Stomach smooth muscle (tissue), 2 donors: ENCODE data around the gene NDUFA13.

Experiments
- H3K27ac ChIP-seq: one replicate; pipeline ENCODE4 v1.7.0; 2013; ENCODE audit warnings: mild to moderate bottlenecking, low read length, inconsistent platforms
- H3K27me3 ChIP-seq, 2 donors: one replicate each; pipeline ENCODE4 v1.7.0; 2013; ENCODE audit warnings: low read length in 2 of 2; ENCODE audit not compliant: insufficient read depth in 2 of 2, control insufficient read depth in 1 of 2
- H3K36me3 ChIP-seq, 2 donors: one replicate each; pipeline ENCODE4 v1.7.0; 2013; ENCODE audit warnings: low read length in 2 of 2; ENCODE audit not compliant: control insufficient read depth in 2 of 2, insufficient read depth in 2 of 2
- H3K4me1 ChIP-seq: one replicate; pipeline ENCODE4 v1.7.0; 2013; ENCODE audit warnings: low read length; ENCODE audit not compliant: control insufficient read depth, insufficient read depth
- H3K4me3 ChIP-seq, 2 donors: one replicate each; pipeline ENCODE4 v1.7.0; 2013; ENCODE audit warnings: low read length in 2 of 2
- H3K9ac ChIP-seq, 2 donors: one replicate each; pipeline ENCODE4 v1.7.0; 2013; ENCODE audit warnings: low read length in 2 of 2, mild to moderate bottlenecking in 1 of 2
- H3K9me3 ChIP-seq, 2 donors: one replicate each; pipeline ENCODE4 v1.7.0; 2013; ENCODE audit warnings: low read length in 2 of 2; ENCODE audit not compliant: control insufficient read depth in 2 of 2
- donor health status: healthy.
- donor health status: Pancreatic carcinoma.

NDUFA13 gene

DNA sequence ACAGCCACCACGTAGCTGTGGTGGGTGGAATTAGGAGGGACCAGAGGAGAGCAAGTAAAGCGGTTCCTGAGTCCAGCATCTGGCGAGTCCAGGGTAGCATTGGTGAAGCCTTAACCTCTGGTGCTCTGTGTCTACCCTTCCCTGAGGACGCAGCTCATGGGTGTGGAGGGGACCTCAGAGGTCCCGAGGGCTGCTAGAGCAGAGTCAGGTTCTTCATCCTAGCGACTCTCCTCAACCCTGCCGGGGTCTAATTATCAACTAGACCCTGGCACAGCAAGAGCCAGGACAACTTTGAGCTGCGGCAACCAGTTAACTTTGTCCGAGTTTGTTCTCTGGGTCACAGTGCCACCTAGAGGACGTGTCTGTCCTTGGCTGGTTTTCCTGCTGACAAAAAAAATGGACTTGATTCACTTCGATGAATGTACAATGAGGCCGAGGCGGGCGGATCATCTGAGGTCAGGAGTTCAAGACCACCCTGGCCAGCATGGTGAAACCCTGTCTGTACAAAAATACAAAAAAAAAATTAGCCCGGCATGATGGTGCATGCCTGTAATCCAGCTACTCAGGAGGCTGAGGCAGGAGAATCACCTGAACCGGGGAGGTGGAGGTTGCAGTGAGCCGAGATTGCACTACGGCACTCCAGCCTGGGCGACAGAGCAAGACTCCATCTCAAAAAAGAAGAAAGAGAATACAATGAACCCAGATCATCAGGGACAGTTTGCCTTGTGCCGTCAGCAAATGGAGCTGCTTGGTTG, 25.6 kb upstream of the NDUFA13 start:
- peaks cover 25% of the 10 kb centered on the region for H3K4me1 ChIP-seq
- H3K36me3 ChIP-seq = peaks cover 15 to 19% of the 10 kb centered on the region in 2 donors
- peak overlapping the region; percentile 64 for H3K27ac ChIP-seq
- H3K9me3 ChIP-seq = no peaks in the 10 kb centered on the region
- peak overlapping the region; percentile 23 to 60 for H3K9ac ChIP-seq
- H3K4me3 ChIP-seq = peak overlapping the region in 1 of 2 donors; percentile 61
- H3K27me3 ChIP-seq = no peaks in the 10 kb centered on the region

DNA sequence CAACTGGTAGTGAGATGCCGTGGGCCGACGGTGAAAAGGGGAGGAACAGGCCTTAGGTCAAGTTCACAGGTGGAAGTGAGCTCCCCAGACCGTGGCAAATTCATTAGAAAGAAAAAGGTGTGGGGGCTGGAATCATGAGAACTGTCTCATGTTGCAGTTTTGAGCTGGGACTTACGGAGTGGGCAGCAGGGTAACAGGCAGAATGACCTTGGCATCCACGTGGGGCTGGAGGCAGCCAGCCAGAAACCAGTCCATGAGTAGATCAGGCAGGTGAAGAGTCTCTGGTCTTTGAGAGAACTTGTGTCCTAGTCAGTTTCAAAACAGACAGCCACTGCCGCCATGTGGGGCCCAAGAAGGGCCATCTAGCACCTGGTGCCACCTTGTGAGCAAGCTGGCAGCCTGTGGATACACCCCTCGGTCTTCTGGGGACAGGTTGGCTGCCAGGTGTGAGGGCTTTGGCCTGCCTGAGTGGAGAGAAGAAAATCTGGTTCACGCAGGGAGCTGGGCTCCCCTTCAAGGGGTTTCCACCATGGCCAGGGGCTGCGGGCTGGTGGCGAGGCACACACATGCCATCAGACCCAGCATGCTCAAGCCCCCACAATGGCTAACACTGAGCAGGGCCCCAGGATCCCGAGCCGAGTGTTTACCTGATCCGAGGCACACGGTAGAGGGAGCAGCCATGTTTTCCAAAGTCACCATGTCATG, 24.6 kb upstream of the NDUFA13 start:
- no peaks in the 10 kb centered on the region for H3K27me3 ChIP-seq
- no peak overlapping the region for H3K27ac ChIP-seq
- H3K9ac ChIP-seq = no peak overlapping the region
- no peak overlapping the region for H3K4me3 ChIP-seq
- peaks cover 25% of the 10 kb centered on the region for H3K4me1 ChIP-seq
- peaks cover 23 to 26% of the 10 kb centered on the region in 2 donors for H3K36me3 ChIP-seq
- no peaks in the 10 kb centered on the region for H3K9me3 ChIP-seq

GRCh38 chr19:19492026-19492610, 23.9 kb upstream of the NDUFA13 start:
- Histone ChIP-seq H3K36me3 (peaks cover 23 to 29% of the 10 kb centered on the region in 2 donors), H3K9ac (no peak overlapping the region), H3K4me3 (no peak overlapping the region), H3K9me3 (no peaks in the 10 kb centered on the region), H3K27me3 (no peaks in the 10 kb centered on the region), H3K27ac (no peak overlapping the region), H3K4me1 (peaks cover 25% of the 10 kb centered on the region)

DNA sequence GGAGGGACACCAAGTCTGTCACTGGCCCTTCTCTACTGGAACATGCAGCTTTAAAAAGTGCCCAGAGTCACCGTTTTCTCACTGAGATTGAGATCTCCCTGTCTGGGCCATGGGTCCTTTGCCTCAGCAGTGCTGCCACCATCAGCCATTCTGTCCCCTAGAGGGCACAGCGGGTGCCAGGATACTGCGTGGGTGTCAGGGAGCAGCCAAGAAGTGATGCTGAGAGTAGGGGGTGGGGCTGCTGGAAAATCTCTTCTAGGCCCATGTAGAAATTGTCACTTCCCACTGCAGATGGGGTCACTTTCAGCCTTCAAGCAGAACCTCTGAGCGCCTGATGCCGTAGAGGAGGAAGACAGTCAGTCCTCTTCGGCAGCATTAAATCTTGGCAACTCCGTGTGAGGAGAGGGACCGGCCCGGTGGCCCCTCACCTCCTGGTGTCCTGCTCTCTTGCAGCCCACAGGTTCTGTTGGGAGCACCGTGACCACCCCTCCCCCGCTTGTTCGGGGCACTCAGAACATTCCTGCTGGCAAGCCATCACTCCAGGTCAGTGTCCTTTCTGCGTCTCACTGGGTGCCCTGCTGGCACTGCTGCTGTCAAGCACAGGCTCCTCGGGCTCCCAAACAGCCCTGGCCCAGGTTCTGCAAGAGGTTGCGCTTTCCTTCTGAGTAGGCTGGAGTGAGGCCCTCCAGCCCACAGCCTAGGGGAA, 22.0 kb upstream of the NDUFA13 start:
- no peaks in the 10 kb centered on the region for H3K27me3 ChIP-seq
- H3K4me1 ChIP-seq = peaks cover 13% of the 10 kb centered on the region
- no peaks in the 10 kb centered on the region for H3K9me3 ChIP-seq
- H3K36me3 ChIP-seq = peaks cover 29 to 41% of the 10 kb centered on the region in 2 donors
- no peak overlapping the region for H3K4me3 ChIP-seq
- H3K9ac ChIP-seq = no peak overlapping the region
- no peak overlapping the region for H3K27ac ChIP-seq

DNA sequence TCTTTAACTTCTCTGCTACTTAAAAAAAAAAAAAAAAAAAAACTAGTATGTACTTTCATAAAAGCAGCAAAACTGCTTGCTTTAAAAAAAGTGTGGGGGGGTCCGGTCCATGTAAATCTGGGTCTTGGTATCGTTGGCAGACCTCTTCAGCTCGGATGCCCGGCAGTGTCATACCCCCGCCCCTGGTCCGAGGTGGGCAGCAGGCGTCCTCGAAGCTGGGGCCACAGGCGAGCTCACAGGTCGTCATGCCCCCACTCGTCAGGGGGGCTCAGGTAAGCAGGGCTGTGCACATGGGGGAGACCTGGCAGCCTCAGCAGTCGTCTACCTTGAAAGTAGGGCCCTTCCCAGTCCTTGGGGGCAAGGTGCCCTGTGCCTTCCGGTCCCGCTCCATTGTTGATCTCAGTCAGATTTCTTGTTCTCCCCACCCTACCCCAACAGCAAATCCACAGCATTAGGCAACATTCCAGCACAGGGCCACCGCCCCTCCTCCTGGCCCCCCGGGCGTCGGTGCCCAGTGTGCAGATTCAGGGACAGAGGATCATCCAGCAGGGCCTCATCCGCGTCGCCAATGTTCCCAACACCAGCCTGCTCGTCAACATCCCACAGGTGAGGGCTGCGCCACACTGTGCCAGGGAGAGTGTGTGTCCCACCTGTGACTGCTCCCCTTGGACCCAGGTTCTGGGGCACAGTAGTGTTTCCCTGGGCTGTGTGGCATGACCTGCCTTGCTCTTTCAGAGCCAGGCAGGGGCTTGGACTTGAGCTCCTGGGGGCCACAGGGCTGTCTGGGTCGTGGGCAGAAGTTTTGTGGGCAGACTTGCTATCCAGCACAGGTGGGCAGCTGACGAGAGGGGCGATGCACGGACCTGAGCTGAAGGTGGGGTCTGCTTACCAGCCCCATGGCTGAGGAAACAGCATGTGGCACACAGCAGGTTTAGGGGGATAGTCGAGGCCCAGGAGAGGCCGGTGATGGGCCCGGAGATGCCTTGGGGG, 20.1 kb upstream of the NDUFA13 start:
- no peaks in the 10 kb centered on the region for H3K4me1 ChIP-seq
- peaks cover 39 to 56% of the 10 kb centered on the region in 2 donors for H3K36me3 ChIP-seq
- no peaks in the 10 kb centered on the region for H3K9me3 ChIP-seq
- no peak overlapping the region for H3K4me3 ChIP-seq
- no peak overlapping the region for H3K9ac ChIP-seq
- no peak overlapping the region for H3K27ac ChIP-seq
- H3K27me3 ChIP-seq = no peaks in the 10 kb centered on the region

DNA sequence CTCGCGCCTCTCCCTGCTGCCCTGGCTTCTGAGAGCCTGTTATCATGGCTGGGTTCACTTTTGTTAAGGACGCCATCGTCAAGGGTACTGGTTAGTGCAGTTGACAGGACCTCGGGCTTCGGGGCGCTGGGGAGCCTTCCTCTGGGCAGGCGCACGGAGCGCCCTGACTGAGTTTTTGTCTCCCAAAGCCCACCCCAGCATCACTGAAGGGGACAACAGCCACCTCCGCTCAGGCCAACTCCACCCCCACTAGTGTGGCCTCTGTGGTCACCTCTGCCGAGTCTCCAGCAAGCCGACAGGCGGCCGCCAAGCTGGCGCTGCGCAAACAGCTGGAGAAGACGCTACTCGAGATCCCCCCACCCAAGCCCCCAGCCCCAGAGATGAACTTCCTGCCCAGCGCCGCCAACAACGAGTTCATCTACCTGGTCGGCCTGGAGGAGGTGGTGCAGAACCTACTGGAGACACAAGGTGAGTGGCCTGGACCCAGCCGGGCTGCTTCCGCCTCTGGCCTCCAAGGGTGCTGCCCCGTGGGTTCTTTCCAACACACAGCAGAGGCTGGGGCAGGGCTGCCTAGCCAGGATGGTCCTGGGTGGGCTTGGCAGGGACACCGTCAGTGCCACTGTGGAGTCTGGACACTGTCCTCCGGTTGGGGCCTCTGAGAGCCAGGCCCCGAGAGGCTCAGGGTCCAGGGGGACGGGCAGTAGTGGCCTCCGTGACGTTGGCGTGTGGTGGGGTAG, 17.6 kb upstream of the NDUFA13 start:
- no peaks in the 10 kb centered on the region for H3K9me3 ChIP-seq
- no peak overlapping the region for H3K9ac ChIP-seq
- no peak overlapping the region for H3K4me3 ChIP-seq
- no peak overlapping the region for H3K27ac ChIP-seq
- H3K36me3 ChIP-seq = peaks cover 44 to 61% of the 10 kb centered on the region in 2 donors
- H3K4me1 ChIP-seq = peaks cover 5% of the 10 kb centered on the region
- H3K27me3 ChIP-seq = no peaks in the 10 kb centered on the region

- H3K27ac ChIP-seq = no peak overlapping the region
- peaks cover 42 to 53% of the 10 kb centered on the region in 2 donors for H3K36me3 ChIP-seq
- no peaks in the 10 kb centered on the region for H3K27me3 ChIP-seq
- H3K4me3 ChIP-seq = no peak overlapping the region
- no peaks in the 10 kb centered on the region for H3K9me3 ChIP-seq
- no peak overlapping the region for H3K9ac ChIP-seq
- peaks cover 8% of the 10 kb centered on the region for H3K4me1 ChIP-seq
Observed at GRCh38 chr19:19499272-19499995, 16.6 kb upstream of the NDUFA13 start.

DNA sequence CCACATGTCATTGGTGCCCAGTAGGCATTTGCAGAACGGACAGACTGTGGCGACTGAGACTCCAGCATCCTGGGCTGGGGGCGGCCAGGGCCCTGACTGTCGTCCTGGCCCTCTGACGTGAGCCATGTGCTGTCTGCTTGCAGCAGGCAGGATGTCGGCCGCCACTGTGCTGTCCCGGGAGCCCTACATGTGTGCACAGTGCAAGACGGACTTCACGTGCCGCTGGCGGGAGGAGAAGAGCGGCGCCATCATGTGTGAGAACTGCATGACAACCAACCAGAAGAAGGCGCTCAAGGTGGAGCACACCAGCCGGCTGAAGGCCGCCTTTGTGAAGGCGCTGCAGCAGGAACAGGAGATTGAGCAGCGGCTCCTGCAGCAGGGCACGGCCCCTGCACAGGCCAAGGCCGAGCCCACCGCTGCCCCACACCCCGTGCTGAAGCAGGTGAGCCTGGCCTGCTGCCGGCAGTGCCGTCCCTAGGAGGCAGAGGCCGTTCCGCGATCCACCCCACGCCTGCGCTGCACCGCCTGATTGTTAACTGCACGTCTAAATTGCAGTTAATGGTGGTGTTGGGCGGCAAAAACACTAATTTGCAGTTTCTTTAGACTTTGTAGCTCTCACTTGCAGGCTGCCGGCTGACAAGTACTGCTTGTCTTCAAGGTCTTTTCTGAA, 14.9 kb upstream of the NDUFA13 start:
- Histone ChIP-seq H3K36me3 (peaks cover 42 to 51% of the 10 kb centered on the region in 2 donors), H3K4me1 (peaks cover 8% of the 10 kb centered on the region), H3K27ac (no peak overlapping the region), H3K9ac (no peak overlapping the region), H3K9me3 (no peaks in the 10 kb centered on the region), H3K4me3 (no peak overlapping the region), H3K27me3 (no peaks in the 10 kb centered on the region)

GRCh38 chr19:19501798-19502197, 14.2 kb upstream of the NDUFA13 start:
- H3K27me3 ChIP-seq = no peaks in the 10 kb centered on the region
- no peak overlapping the region for H3K9ac ChIP-seq
- H3K27ac ChIP-seq = no peak overlapping the region
- H3K9me3 ChIP-seq = no peaks in the 10 kb centered on the region
- peaks cover 8% of the 10 kb centered on the region for H3K4me1 ChIP-seq
- H3K4me3 ChIP-seq = no peak overlapping the region
- H3K36me3 ChIP-seq = peaks cover 39 to 47% of the 10 kb centered on the region in 2 donors
